DOHH2 (cell line): ENCODE results near the gene HOXB6.

ENCODE experiments used
- H3F3A ChIP-seq: fragments of 200-600 bp; sonication (generic), shearing (Covaris generic); 2 replicates; pipeline ENCODE4 v1.6.0; 2016; ENCODE audit warnings: antibody characterized with exemption, mild to moderate bottlenecking; ENCODE audit not compliant: control insufficient read depth, insufficient read depth
- H3K27ac ChIP-seq: fragments of 200-600 bp; sonication (generic); 2 replicates; pipeline ENCODE4 v1.5.1; 2014; ENCODE audit warnings: low read depth, mild to moderate bottlenecking, low read length, moderate library complexity
- H3K27me3 ChIP-seq: fragments of 200-600 bp; sonication (generic); 2 replicates; pipeline ENCODE4 v1.6.1; 2014; ENCODE audit warnings: mild to moderate bottlenecking, low read length, mixed read lengths; ENCODE audit not compliant: control insufficient read depth
- H3K36me3 ChIP-seq: fragments of 200-600 bp; sonication (generic); 2 replicates; pipeline ENCODE4 v1.6.1; 2014; ENCODE audit warnings: mild to moderate bottlenecking, low read length, moderate library complexity, mixed read lengths; ENCODE audit not compliant: control insufficient read depth
- H3K4me1 ChIP-seq: fragments of 200-600 bp; sonication (generic); 2 replicates; pipeline ENCODE4 v1.6.1; 2014; ENCODE audit warnings: mild to moderate bottlenecking, low read length, mixed read lengths; ENCODE audit not compliant: control insufficient read depth
- H3K4me2 ChIP-seq: fragments of 200-600 bp; sonication (generic); 2 replicates; pipeline ENCODE4 v1.6.0; 2014; ENCODE audit warnings: mild to moderate bottlenecking, low read length, moderate library complexity
- H3K4me3 ChIP-seq: fragments of 200-600 bp; sonication (generic); 2 replicates; pipeline ENCODE4 v1.5.1; 2014; ENCODE audit warnings: mild to moderate bottlenecking, low read length, mixed read lengths
- H3K79me2 ChIP-seq: fragments of 200-600 bp; sonication (generic); 2 replicates; pipeline ENCODE4 v1.6.1; 2014; ENCODE audit warnings: mild to moderate bottlenecking, low read length, mixed read lengths; ENCODE audit not compliant: control insufficient read depth
- H3K9me2 ChIP-seq: fragments of 200-600 bp; sonication (generic); replicated peaks from 2 replicates; pipeline ENCODE4 v1.6.1; 2014; ENCODE audit warnings: mild to moderate bottlenecking, low read length, mixed read lengths; ENCODE audit not compliant: control insufficient read depth
- H3K9me3 ChIP-seq: fragments of 200-600 bp; sonication (generic); 2 replicates; pipeline ENCODE4 v1.6.1; 2014; ENCODE audit warnings: antibody characterized with exemption, low read length, mixed read lengths; ENCODE audit not compliant: control insufficient read depth, insufficient read depth
- H4K20me1 ChIP-seq: fragments of 200-600 bp; sonication (generic); 2 replicates; pipeline ENCODE4 v1.6.0; 2014; ENCODE audit warnings: low read depth, mild to moderate bottlenecking, antibody characterized with exemption, low read length, moderate library complexity; ENCODE audit not compliant: control insufficient read depth, insufficient read depth
- EZH2phosphoT487 ChIP-seq: fragments of 200-600 bp; sonication (generic); IDR thresholded peaks from 2 replicates; pipeline ENCODE4 v1.6.1; 2017; ENCODE audit warnings: borderline replicate concordance, mild to moderate bottlenecking, antibody characterized with exemption, low read length, moderate library complexity, mixed read lengths
- TF ChIP-seq, protein P1 (sequence below): fragments of 200-600 bp; sonication (generic); IDR thresholded peaks from one replicate; pipeline ENCODE4 v1.5.1; 2014; ENCODE audit warnings: antibody characterized with exemption, mild to moderate bottlenecking, low read depth, low read length; ENCODE audit not compliant: poor library complexity, severe bottlenecking

Gene HOXB6

DNA sequence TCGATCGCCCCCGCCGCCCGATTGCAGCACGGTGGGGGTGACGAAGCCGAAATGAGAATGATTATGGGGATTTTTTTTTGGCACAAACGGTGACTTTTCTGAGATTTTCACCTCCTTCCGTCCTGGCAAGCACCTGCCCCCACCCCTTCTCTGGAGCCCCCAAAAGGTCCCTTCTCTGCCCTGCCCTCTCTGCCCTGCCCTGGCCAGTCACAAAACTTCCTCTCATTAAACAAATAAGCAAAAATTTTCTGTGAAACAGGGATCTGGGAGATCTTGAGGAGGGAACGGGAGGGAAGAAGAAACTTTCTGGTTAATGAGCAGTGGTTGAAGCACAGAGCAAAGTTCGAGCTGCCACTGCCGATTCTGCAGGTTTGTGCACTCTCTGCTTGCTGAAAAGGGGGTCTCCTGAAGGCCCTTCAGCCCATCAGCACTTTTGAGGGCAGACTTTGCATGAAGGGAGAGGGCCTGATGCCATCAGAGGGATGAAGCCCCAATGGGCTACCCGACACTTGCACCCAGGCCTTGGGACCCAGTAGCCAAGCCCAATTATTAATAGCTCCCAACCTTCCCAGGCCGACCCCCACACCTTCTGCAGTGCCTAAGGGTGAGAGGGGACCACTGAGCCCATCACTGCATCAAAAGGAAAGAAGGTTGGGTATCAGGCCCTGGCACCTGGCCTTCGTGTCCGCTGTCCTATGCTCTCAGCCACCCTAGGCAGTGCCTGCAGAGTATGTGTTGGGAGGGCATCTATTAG lies 11.4 kb upstream of the HOXB6 start:
- TF ChIP-seq EZH2phosphoT487, result no peak
- TF ChIP-seq, protein P1, sequence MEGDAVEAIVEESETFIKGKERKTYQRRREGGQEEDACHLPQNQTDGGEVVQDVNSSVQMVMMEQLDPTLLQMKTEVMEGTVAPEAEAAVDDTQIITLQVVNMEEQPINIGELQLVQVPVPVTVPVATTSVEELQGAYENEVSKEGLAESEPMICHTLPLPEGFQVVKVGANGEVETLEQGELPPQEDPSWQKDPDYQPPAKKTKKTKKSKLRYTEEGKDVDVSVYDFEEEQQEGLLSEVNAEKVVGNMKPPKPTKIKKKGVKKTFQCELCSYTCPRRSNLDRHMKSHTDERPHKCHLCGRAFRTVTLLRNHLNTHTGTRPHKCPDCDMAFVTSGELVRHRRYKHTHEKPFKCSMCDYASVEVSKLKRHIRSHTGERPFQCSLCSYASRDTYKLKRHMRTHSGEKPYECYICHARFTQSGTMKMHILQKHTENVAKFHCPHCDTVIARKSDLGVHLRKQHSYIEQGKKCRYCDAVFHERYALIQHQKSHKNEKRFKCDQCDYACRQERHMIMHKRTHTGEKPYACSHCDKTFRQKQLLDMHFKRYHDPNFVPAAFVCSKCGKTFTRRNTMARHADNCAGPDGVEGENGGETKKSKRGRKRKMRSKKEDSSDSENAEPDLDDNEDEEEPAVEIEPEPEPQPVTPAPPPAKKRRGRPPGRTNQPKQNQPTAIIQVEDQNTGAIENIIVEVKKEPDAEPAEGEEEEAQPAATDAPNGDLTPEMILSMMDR, result no peak
- peaks cover 21% of the 10 kb centered on the region for H3K4me1 ChIP-seq
- H4K20me1 ChIP-seq, result no peaks in the 10 kb centered on the region
- H3K4me3 ChIP-seq, result no peak overlapping the region
- H3K9me3 ChIP-seq, result no peaks in the 10 kb centered on the region
- H3F3A ChIP-seq, result no peaks in the 10 kb centered on the region
- H3K4me2 ChIP-seq, result no peak overlapping the region
- H3K27me3 ChIP-seq, result peaks cover 82% of the 10 kb centered on the region
- H3K9me2 ChIP-seq, result no peaks in the 10 kb centered on the region
- no peaks in the 10 kb centered on the region for H3K79me2 ChIP-seq
- no peaks in the 10 kb centered on the region for H3K36me3 ChIP-seq
- H3K27ac ChIP-seq, result no peak overlapping the region

DNA sequence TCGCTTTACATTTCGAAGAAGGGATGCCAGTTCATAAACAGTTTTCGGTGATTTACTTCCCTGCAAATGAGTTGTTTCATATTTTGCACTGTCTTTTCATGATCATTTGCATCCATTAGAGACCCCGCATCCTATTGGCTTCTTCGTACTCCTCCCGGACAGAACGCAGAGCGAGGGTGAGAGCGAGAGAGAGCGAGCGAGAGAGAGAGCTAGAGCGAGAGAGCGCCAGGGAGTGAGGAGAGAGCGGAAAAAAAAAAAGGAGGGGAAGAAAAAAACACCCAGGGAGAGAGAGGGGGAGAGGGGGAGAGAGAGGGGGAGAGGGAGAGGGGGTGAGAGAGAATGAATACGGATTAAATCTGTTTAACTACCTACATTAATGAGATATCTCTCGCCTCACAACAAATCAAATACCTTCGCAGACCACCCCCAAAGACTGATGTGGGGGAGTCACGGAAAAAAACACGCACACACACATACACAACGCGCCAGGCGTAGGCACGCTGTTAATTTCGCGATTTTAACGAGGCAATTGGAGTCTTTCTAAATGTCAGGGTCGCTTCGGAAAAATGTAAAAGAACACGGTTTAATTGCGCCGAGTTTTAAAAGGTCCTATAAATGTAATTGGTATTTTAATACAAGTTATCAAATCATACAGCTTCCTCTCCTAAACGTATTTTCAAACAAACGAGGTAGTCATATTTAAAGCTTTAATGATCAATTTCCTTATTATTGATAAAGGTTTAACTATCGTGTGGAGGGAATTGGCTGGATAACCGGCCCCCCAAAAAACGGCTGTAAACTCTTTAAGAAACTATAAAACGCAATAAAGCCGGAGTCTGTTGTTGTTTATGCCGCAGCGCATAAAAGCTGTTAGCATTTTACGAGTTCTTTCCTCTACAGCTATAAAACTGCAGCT lies 10.5 kb upstream of the HOXB6 start, which contains the start of gene HOXB8:
HOXB8 (minus strand) TSS at position 246 of the 916 bp plus-strand sequence. CDS start 588 bp downstream, outside the sequence.
- TF ChIP-seq EZH2phosphoT487, result no peak
- TF ChIP-seq, protein P1, result no peak
- H3K79me2 ChIP-seq, result no peaks in the 10 kb centered on the region
- H3K4me3 ChIP-seq, result no peak within 1 kb of the TSS
- H3K4me2 ChIP-seq, result no peak within 1 kb of the TSS
- no peaks in the 10 kb centered on the region for H4K20me1 ChIP-seq
- peaks cover 21% of the 10 kb centered on the region for H3K4me1 ChIP-seq
- H3K27ac ChIP-seq, result no peak within 1 kb of the TSS
- no peaks in the 10 kb centered on the region for H3F3A ChIP-seq
- H3K36me3 ChIP-seq, result no peaks in the 10 kb centered on the region
- H3K27me3 ChIP-seq, result peaks cover 76% of the 10 kb centered on the region
- no peaks in the 10 kb centered on the region for H3K9me3 ChIP-seq
- no peaks in the 10 kb centered on the region for H3K9me2 ChIP-seq

DNA sequence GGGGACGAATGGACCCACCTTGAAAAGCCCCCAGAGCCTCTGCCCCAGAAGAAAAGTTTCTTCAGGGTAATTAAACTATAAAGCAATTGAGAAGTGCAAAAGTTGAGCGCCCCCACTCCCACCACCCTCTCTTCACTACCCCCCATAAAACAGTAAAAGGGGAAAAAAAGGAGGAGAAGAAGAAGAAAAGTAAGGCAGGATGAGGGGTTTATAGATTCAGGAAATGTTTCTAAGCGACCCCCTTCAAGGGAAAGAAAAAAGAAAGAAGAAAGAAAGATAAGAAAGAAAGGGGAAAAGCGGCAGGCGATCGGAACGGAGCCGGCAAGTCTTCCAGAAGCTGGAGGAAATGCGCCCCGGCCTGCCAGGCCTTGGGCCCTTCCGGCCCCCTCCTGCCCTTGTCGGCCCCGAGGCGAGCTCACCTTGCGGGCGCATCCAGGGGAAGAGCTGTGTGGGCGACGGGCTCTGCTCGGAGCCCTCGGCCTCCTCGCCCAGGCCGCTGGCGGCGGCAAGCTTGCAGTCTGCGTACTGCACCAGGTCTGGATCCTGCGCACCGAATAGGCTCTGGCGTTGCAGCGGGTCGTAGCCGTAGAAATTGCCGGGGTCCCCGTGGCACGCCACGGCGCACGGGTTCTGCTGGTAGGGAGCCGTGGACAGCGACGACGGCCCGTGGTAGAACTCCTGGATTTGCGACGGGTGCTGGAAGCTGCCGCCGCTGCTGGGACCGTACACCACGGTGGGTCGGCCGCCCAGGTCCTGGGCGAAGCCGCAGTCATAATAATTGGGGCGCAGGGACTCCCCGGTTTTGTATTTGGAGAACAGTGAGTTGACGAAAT lies 9.3 kb upstream of the HOXB6 start:
- Histone ChIP-seq H3K4me2 (no peak overlapping the region), H3K27ac (no peak overlapping the region), H3K4me3 (no peak overlapping the region), H3K9me2 (no peaks in the 10 kb centered on the region), H4K20me1 (no peaks in the 10 kb centered on the region), H3F3A (no peaks in the 10 kb centered on the region), H3K36me3 (no peaks in the 10 kb centered on the region), H3K4me1 (peaks cover 28% of the 10 kb centered on the region), H3K79me2 (no peaks in the 10 kb centered on the region), H3K27me3 (peaks cover 63% of the 10 kb centered on the region), H3K9me3 (no peaks in the 10 kb centered on the region)
- TF ChIP-seq EZH2phosphoT487, result no peak
- TF ChIP-seq, protein P1, result no peak
